LNCAP (cell line): ENCODE measurements around the gene EXOC8.

Source experiments
- CTCF ChIP-seq: fragments of 450-650 bp; IDR thresholded peaks from 2 replicates; pipeline ENCODE4 v1.5.1; 2017; ENCODE audit warnings: mild to moderate bottlenecking

Gene EXOC8

GRCh38 chr1:231334079-231334666, 3.5 kb downstream of the EXOC8 start:
- no peak for TF ChIP-seq CTCF

DNA sequence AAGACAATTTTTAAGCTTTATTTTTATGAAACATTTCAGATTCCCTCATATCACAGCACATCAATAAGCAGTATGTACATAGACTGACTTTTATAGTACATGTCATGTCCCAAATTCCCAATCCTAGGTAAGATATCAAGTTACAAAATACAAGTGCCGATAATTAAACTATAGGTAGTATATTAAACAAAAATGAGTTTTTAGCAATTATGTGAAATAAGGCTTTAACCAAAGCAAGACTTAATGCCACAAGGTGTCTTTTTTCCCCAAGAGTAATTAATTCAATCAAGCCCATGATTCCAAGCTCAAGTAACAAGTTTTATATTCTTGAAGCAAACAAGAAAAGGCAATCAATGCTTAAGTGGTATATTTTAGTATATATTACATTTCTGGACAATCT, 4.9 kb downstream of the EXOC8 start:
- TF ChIP-seq CTCF, result no peak

DNA sequence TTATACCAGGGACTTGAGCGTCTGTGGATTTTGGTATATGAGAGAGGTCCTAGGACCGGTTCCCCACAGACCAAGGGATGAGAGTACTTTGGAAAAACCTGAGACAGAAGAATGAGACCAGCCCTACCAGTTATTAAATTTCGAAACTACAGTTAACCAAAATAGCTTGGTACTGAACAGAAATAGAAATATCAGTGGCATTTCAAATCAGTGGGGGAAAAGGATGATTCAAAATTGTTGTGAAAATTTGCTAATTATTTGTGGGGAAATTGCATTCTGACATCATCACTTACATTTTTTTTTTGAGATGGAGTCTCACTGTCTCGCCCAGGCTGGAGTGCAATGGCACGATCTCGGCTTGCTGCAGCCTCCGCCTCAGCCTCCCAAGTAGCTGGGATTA, 8.2 kb downstream of the EXOC8 start:
- no peak for TF ChIP-seq CTCF

DNA sequence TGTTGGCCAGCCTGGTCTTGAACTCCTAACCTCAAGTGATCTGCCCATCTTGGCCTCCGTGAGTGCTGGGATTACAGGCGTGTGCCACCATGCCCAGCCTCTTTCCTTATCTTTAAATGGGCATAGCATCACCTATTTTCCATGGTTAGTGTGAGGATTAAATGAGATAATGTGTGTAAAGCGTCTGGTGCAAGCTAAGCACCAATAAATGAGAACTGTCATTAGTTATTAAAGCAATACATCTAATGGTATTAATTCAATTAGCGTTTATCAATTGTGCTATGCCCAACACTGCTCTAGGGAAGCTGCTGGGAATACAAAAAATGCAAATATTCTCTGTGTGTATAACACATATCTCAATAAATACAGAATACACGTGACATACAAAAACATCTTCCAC, 10.0 kb downstream of the EXOC8 start:
- TF ChIP-seq CTCF, result no peak

DNA sequence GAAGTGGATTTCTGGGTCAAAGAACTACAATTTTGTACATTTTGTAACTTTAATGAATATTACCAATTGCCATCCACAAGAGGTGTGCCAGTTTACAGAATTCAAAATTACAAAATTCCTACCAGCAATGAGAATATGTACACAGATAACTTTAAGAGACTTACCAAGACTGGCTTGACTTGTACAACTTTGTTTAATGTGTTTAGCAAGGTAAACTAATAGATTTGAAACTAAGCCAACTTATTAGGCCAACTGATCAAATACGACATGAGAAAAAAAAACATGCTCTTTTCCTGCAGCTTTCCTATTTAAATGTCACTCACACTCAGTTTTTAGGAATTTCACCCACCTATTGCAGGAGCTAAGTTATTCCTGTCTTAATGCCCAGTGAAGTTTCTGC, 11.4 kb downstream of the EXOC8 start:
- no peak for TF ChIP-seq CTCF

DNA sequence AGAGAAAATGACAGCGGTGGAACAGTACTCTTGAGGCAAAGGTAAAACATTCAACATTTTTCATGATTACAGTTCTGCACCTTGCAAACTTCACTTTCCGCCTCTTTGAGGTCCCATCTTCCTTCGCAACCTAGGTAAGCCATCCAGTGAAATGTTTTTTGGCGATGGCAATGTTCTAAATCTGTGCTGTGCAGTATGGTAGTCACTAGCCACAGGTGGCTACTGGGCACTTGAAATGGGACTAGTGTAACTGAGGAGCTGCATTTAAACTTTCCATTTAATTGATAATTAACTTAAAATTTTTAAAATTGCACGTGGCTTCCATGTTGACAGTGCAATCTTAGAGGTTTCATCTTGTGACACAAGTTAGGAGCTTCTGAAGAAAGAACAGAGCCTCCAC, 13.0 kb downstream of the EXOC8 start:
- TF ChIP-seq CTCF, result no peak

GRCh38 chr1:231322880-231323530, 14.6 kb downstream of the EXOC8 start:
- TF ChIP-seq CTCF, result no peak

DNA sequence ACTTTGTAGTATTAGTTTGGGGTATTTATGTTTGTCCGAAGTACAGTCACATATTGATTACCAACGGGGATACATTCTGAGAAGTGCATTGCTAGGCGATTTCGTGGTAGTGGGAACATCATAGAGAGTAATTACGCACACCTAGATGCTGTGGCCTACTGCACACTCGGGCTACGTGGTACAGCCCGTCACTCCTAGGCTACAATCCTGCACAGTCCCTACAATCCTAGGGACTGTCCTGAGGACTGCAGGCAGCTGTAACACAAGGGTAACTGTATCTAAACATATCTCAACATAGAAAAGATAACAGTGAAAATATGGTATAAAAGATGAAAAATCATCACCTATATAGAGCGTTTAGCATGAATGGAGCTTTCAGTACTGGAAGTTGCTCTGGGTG, 18.6 kb downstream of the EXOC8 start:
- no peak for TF ChIP-seq CTCF
